H9 (cell line): ENCODE measurements around the gene SAMD7. TPM values are rescaled to one million over a fixed set of nuclear protein-coding genes. Genes with fewer than 3 reads are reported as not detected.
A peak's percentile ranks its signal among the peaks of the same experiment; 100 is the strongest.

Experiments
- DNase-seq: peaks from one replicate; pipeline ENCODE4 v3.0.0-alpha.2; 2017
- H2AFZ ChIP-seq: one replicate; pipeline ENCODE4 v1.6.1; 2013; ENCODE audit warnings: mild to moderate bottlenecking, low read length, control low read depth, moderate library complexity
- H2AK5ac ChIP-seq: 2 replicates; pipeline ENCODE4 v1.6.1; 2013; ENCODE audit warnings: low read length, control low read depth, mixed read lengths; ENCODE audit not compliant: insufficient read length
- H2BK120ac ChIP-seq: one replicate; pipeline ENCODE4 v1.6.1; 2013; ENCODE audit warnings: low read depth, mild to moderate bottlenecking, low read length, control low read depth, inconsistent platforms; ENCODE audit not compliant: poor library complexity, severe bottlenecking
- H2BK12ac ChIP-seq: 2 replicates; pipeline ENCODE4 v1.6.1; 2013; ENCODE audit warnings: low read length, control low read depth, mixed read lengths, low read depth; ENCODE audit not compliant: insufficient read length
- H2BK15ac ChIP-seq: 2 replicates; pipeline ENCODE4 v1.6.1; 2013; ENCODE audit warnings: low read depth, low read length, control low read depth
- H2BK20ac ChIP-seq: one replicate; pipeline ENCODE4 v1.6.1; 2013; ENCODE audit warnings: low read depth, mild to moderate bottlenecking, low read length, control low read depth, inconsistent platforms; ENCODE audit not compliant: poor library complexity, severe bottlenecking
- H2BK5ac ChIP-seq: 2 replicates; pipeline ENCODE4 v1.6.1; 2013; ENCODE audit warnings: low read length, control low read depth, mixed read lengths; ENCODE audit not compliant: insufficient read length
- H3K14ac ChIP-seq: 2 replicates; pipeline ENCODE4 v1.6.1; 2013; ENCODE audit warnings: low read length, control low read depth; ENCODE audit not compliant: insufficient read depth
- H3K18ac ChIP-seq: 2 replicates; pipeline ENCODE4 v1.6.1; 2013; ENCODE audit warnings: low read depth, mild to moderate bottlenecking, mixed read lengths, low read length, control low read depth; ENCODE audit not compliant: insufficient read length
- H3K23ac ChIP-seq: 2 replicates; pipeline ENCODE4 v1.6.1; 2013; ENCODE audit warnings: low read length, control low read depth, mixed read lengths, low read depth; ENCODE audit not compliant: insufficient read length
- H3K23me2 ChIP-seq: 2 replicates; pipeline ENCODE4 v1.6.1; 2013; ENCODE audit warnings: low read depth, mild to moderate bottlenecking, mixed read lengths, low read length, control low read depth; ENCODE audit not compliant: insufficient read length, poor library complexity, severe bottlenecking
- H3K27ac ChIP-seq: 2 replicates; pipeline ENCODE4 v1.5.1; 2013; ENCODE audit warnings: low read length, control low read depth, mixed read lengths, low read depth; ENCODE audit not compliant: insufficient read length
- H3K27me3 ChIP-seq: 2 replicates; pipeline ENCODE4 v1.6.1; 2013; ENCODE audit warnings: low read length, control low read depth, inconsistent platforms; ENCODE audit not compliant: insufficient read depth
- H3K4ac ChIP-seq: 2 replicates; pipeline ENCODE4 v1.6.1; 2013; ENCODE audit warnings: low read depth, mild to moderate bottlenecking, control low read depth, inconsistent platforms, low read length, moderate library complexity
- H3K4me1 ChIP-seq: 2 replicates; pipeline ENCODE4 v1.6.1; 2013; ENCODE audit warnings: low read length, control low read depth, inconsistent platforms; ENCODE audit not compliant: insufficient read depth
- H3K4me2 ChIP-seq: 2 replicates; pipeline ENCODE4 v1.6.1; 2013; ENCODE audit warnings: low read length, control low read depth, mixed read lengths; ENCODE audit not compliant: insufficient read length, insufficient read depth
- H3K56ac ChIP-seq: 2 replicates; pipeline ENCODE4 v1.6.1; 2013; ENCODE audit warnings: low read depth, mild to moderate bottlenecking, mixed read lengths, low read length, control low read depth; ENCODE audit not compliant: insufficient read length
- H3K79me1 ChIP-seq: 2 replicates; pipeline ENCODE4 v1.6.1; 2013; ENCODE audit warnings: low read depth, mild to moderate bottlenecking, moderate library complexity, low read length, control low read depth, inconsistent platforms; ENCODE audit not compliant: insufficient read depth, poor library complexity, severe bottlenecking
- H3K79me2 ChIP-seq: 2 replicates; pipeline ENCODE4 v1.6.1; 2013; ENCODE audit warnings: low read length, control low read depth, inconsistent platforms; ENCODE audit not compliant: insufficient read depth
- H3K9ac ChIP-seq: 2 replicates; pipeline ENCODE4 v1.6.1; 2013; ENCODE audit warnings: low read length, control low read depth, mixed read lengths; ENCODE audit not compliant: insufficient read length; ENCODE audit errors: extremely low read depth
- H3K9me3 ChIP-seq: one replicate; pipeline ENCODE4 v1.6.1; 2013; ENCODE audit warnings: low read depth, low read length, inconsistent platforms; ENCODE audit not compliant: control insufficient read depth
- H3T11ph ChIP-seq: one replicate; pipeline ENCODE4 v1.6.1; 2013; ENCODE audit warnings: mild to moderate bottlenecking, low read length, control low read depth, inconsistent platforms
- H4K20me1 ChIP-seq: one replicate; pipeline ENCODE4 v1.6.1; 2013; ENCODE audit not compliant: control insufficient read depth, insufficient read length, insufficient read depth
- H4K5ac ChIP-seq: 2 replicates; pipeline ENCODE4 v1.6.1; 2013; ENCODE audit warnings: low read depth, mild to moderate bottlenecking, mixed read lengths, low read length, control low read depth; ENCODE audit not compliant: insufficient read length
- H4K8ac ChIP-seq: replicated peaks from 2 replicates; pipeline ENCODE4 v1.6.1; 2013; ENCODE audit warnings: low read length, control low read depth, mixed read lengths, low read depth; ENCODE audit not compliant: insufficient read length
- H4K91ac ChIP-seq: 2 replicates; pipeline ENCODE4 v1.6.1; 2013; ENCODE audit warnings: low read depth, mild to moderate bottlenecking, moderate library complexity, mixed read lengths, low read length, control low read depth; ENCODE audit not compliant: insufficient read length
- H3K27ac Mint-ChIP-seq, 3 experiments: 2 replicates in 2 of 3; 3 replicates in 1 of 3; pipeline ENCODE4 v1.8.0; 2020 to 2021; ENCODE audit warnings: mixed read lengths in 3 of 3, mild to moderate bottlenecking in 1 of 3, moderate library complexity in 1 of 3
- H3K27me3 Mint-ChIP-seq: 2 replicates; pipeline ENCODE4 v1.8.0; 2021; ENCODE audit warnings: low read depth, mild to moderate bottlenecking, moderate library complexity, mixed read lengths
- H3K36me3 Mint-ChIP-seq, 3 experiments: 2 replicates in 2 of 3; 3 replicates in 1 of 3; pipeline ENCODE4 v1.8.0; 2020 to 2021; ENCODE audit warnings: low read depth in 3 of 3, mixed read lengths in 3 of 3; ENCODE audit not compliant: insufficient read depth in 1 of 3
- H3K4me1 Mint-ChIP-seq, 2 experiments: 2 replicates each; pipeline ENCODE4 v1.8.0; 2020; ENCODE audit warnings: mixed read lengths in 2 of 2
- H3K4me3 Mint-ChIP-seq, 2 experiments: 2 replicates in 1 of 2; 3 replicates in 1 of 2; pipeline ENCODE4 v1.8.0; 2020 to 2021; ENCODE audit warnings: mild to moderate bottlenecking in 2 of 2, mixed read lengths in 2 of 2, moderate library complexity in 1 of 2
- H3K9me3 Mint-ChIP-seq, 2 experiments: 2 replicates in 1 of 2; 3 replicates in 1 of 2; pipeline ENCODE4 v1.8.0; 2020; ENCODE audit warnings: mild to moderate bottlenecking in 2 of 2, mixed read lengths in 2 of 2, moderate library complexity in 1 of 2
- CTCF ChIP-seq: fragments of 200-600 bp; sonication (generic); conservative IDR thresholded peaks from 3 replicates; pipeline ENCODE4 v1.8.0; 2021; ENCODE audit warnings: antibody characterized with exemption, mild to moderate bottlenecking
- WGBS: extraction: QIAGEN DNeasy Blood & Tissue Kit; methylation state at CpG from one replicate; pipeline ENCODE4 v1.1.7; 2013; ENCODE audit warnings: missing lambda C conversion rate, low lambda C conversion rate, mixed read lengths; ENCODE audit not compliant: insufficient read length; ENCODE audit errors: extremely low coverage; 5-methylcytosine and 5-hydroxymethylcytosine counted together
- total RNA-seq: library from RNA; stranded (reverse); gene quantifications from 2 replicates; pipeline ENCODE4 v1.2.1, GENCODE V29; 2021

Gene SAMD7
- total RNA-seq, 1 experiment from 2014 or later, result not detected

- Histone ChIP-seq H2AK5ac (no peak overlapping the region), H4K5ac (no peak overlapping the region), H3K23ac (no peak overlapping the region), H4K91ac (no peak overlapping the region), H3T11ph (no peak overlapping the region), H4K20me1 (no peaks in the 10 kb centered on the region), H2BK120ac (no peak overlapping the region), H3K23me2 (peaks cover 2% of the 10 kb centered on the region), H4K8ac (no peak overlapping the region), H2BK12ac (no peak overlapping the region), H3K27ac (no peak overlapping the region), H3K79me2 (no peaks in the 10 kb centered on the region), H2AFZ (no peak overlapping the region), H3K27me3 (no peaks in the 10 kb centered on the region), H3K14ac (peak overlapping the region; percentile 28; the same call in 1 of the 2 replicates), H3K79me1 (no peaks in the 10 kb centered on the region), H3K18ac (no peak overlapping the region), H3K56ac (no peak overlapping the region), H2BK20ac (no peak overlapping the region), H3K4ac (no peak overlapping the region), H2BK5ac (no peak overlapping the region), H3K4me2 (no peak overlapping the region), H2BK15ac (no peak overlapping the region), H3K4me1 (no peaks in the 10 kb centered on the region), H3K9me3 (no peaks in the 10 kb centered on the region), H3K9ac (no peak overlapping the region)
- Mint-ChIP-seq H3K27me3 (no peaks in the 10 kb centered on the region; the same call in 1 of the 2 replicates), H3K36me3 (no peaks in the 10 kb centered on the region), H3K4me3 (no peak overlapping the region), H3K9me3 (no peaks in the 10 kb centered on the region), H3K4me1 (no peaks in the 10 kb centered on the region), H3K27ac (no peak overlapping the region)
- WGBS, result no CpG with 5 or more reads among the region's 3 CpGs
- TF ChIP-seq CTCF, result no peak
- DNase-seq, result peak; percentile 33
These were observed 31.4 kb upstream of the SAMD7 start for GRCh38 chr3:169879845-169880575.
